Fibroblast of mammary gland (primary cell): Measurements from ENCODE around the gene CYP3A4.

ENCODE experiments used
- DNase-seq: peaks from one replicate; pipeline ENCODE4 v3.0.0-alpha.2; 2010; ENCODE audit warnings: low read depth
- H3K4me3 ChIP-seq: 2 replicates; pipeline ENCODE4 v1.5.1; 2011; ENCODE audit warnings: low read depth, mild to moderate bottlenecking, low read length, moderate library complexity; ENCODE audit not compliant: control insufficient read depth
- CTCF ChIP-seq: conservative IDR thresholded peaks from 2 replicates; pipeline ENCODE4 v1.5.1; 2011; ENCODE audit warnings: low read depth, low read length, inconsistent platforms; ENCODE audit not compliant: control insufficient read depth, insufficient read depth

Gene CYP3A4

GRCh38 chr7:99792967-99793366 is 9.0 kb upstream of the CYP3A4 start:
- TF ChIP-seq CTCF, result no peak
- peak; percentile 12 for DNase-seq
- H3K4me3 ChIP-seq, result no peak overlapping the region

GRCh38 chr7:99791667-99792369 is 7.8 kb upstream of the CYP3A4 start:
- H3K4me3 ChIP-seq, result no peak overlapping the region
- DNase-seq, result peak; percentile 10
- TF ChIP-seq CTCF, result no peak

GRCh38 chr7:99791021-99791420 is 7.0 kb upstream of the CYP3A4 start:
- TF ChIP-seq CTCF, result no peak
- peak; percentile 82 for DNase-seq
- no peak overlapping the region for H3K4me3 ChIP-seq

GRCh38 chr7:99790407-99790806 is 6.4 kb upstream of the CYP3A4 start:
- TF ChIP-seq CTCF, result no peak
- no peak overlapping the region for H3K4me3 ChIP-seq
- DNase-seq, result peak; percentile 36

GRCh38 chr7:99789441-99790070 is 5.6 kb upstream of the CYP3A4 start:
- no peak for TF ChIP-seq CTCF
- H3K4me3 ChIP-seq, result no peak overlapping the region
- DNase-seq, result peak; percentile 66

GRCh38 chr7:99788554-99788953 is 4.6 kb upstream of the CYP3A4 start:
- no peak overlapping the region for H3K4me3 ChIP-seq
- peak; percentile 72 for DNase-seq
- TF ChIP-seq CTCF, result no peak
